ENCODE measurements around the gene MUC2. TPM values are rescaled to one million over a fixed set of nuclear protein-coding genes. Genes with fewer than 3 reads are reported as not detected.

Gene MUC2
- total RNA-seq, 1 donor from 2014 or later: not detected

DNA sequence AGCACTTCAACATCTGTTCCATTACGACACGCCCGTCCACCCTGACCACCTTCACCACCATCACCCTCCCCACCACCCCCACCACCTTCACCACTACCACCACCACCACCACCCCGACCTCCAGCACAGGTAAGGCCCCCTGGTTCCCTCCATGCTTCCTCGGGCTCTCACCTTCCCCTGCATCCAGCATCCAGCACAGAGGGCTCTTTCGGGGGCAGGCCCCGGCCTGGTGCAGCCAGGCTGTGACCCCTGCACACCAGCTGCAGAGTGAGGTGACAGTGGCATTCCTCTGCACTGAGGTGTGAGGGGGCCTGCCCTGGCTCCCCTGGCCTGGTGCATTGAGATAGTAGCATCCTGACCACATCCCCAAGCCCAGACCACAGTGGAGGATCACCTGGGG is 18.2 kb downstream of the MUC2 start:
- DNase-seq (ENCODE audit: missing footprints) (peak; percentile 27), ATAC-seq (no peak)
- intact Hi-C loops (cut with DNase I): no loop called here

DNA sequence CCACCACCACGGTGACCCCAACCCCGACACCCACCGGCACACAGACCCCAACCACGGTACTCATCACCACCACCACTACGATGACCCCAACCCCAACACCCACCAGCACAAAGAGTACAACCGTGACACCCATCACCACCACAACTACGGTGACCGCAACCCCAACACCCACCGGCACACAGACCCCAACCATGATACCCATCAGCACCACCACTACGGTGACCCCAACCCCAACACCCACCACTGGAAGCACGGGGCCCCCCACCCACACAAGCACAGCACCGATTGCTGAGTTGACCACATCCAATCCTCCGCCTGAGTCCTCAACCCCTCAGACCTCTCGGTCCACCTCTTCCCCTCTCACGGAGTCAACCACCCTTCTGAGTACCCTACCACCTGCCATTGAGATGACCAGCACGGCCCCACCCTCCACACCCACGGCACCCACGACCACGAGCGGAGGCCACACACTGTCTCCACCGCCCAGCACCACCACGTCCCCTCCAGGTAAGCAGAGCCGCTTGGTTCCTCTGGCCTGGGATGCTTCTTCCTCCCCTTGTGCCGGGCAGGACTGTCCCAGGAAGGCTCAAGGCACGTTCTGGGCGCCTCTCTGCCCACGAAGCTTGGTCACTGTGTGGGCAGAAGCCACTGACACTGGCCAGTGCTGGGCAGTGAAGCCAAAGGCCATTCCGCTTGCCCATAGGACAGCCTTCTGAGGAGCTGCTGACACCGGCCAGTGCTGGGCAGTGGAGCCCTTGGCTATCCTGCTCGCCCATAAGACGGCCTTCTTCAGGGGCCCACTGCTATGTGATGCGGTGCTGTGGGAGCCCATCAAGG is 25.1 kb downstream of the MUC2 start:
- intact Hi-C loops (cut with DNase I): no loop called here
- DNase-seq (ENCODE audit: missing footprints) (peak; percentile 50), ATAC-seq (no peak)

DNA sequence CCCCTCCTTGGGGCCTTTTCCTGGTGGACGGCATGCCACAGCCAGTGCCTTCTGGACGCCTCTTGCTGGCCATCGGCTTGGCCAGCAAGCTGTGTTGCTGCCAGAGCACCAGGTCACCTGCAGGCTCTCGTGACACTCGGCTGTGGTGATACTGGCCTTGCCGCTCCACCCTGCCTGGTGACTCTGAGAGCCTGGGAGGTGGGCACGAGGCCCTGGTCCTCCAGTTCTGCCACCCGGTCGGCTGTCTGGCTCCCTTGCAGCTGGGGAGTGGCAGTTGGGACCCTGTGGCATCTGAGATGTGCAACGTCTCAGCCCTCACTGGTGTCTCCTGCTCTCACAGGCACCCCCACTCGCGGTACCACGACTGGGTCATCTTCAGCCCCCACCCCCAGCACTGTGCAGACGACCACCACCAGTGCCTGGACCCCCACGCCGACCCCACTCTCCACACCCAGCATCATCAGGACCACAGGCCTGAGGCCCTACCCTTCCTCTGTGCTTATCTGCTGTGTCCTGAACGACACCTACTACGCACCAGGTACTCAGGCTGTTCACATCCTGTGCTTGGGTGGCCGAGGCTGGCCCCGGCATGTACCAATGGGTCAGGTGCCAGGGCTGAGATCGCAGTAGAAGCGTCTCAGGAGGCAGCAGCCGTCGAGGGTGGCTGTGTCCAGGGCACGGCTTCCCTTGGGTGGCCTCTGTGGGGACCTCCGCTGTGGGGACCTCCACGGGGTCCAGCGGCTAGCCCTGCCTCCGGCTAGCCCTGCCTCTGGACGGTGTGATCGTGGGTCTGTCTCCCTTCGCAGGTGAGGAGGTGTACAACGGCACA is 26.0 kb downstream of the MUC2 start:
- ATAC-seq: no peak
- peak; percentile 42 for DNase-seq (ENCODE audit: missing footprints)

DNA sequence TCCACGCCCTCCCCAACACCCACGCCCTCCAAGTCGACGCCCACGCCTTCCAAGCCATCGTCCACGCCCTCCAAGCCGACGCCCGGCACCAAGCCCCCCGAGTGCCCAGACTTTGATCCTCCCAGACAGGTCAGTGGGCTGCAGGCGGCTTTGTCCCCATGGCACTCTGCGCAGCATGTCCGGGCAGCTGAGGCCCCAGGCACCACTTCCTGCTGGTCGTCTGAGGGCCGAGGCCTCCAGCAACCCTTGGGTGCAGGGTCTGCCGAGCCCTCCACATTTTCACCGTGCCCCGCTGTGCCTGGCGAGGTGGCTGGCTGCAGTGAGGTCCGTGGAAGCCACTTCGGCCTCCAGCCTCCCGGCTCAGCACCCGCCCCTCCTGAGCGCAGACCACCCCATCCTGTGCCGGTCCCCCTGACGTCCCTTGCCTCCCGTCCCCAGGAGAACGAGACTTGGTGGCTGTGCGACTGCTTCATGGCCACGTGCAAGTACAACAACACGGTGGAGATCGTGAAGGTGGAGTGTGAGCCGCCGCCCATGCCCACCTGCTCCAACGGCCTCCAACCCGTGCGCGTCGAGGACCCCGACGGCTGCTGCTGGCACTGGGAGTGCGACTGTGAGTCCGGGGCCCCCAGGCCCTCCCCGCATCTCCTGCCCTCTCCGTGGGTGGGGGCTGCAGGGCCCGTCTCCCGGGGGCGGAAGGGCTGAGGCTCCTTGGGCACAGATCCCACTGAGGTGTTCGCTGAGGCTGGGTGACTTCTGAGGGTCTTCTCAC is 26.8 kb downstream of the MUC2 start:
- intact Hi-C loops (cut with DNase I): no loop called here
- DNase-seq (ENCODE audit: missing footprints) (peak; percentile 50), ATAC-seq (no peak)

More for the DNA sequence above, 26.0 kb downstream of the MUC2 start:
- intact Hi-C loops (cut with DNase I): no loop called here

DNA sequence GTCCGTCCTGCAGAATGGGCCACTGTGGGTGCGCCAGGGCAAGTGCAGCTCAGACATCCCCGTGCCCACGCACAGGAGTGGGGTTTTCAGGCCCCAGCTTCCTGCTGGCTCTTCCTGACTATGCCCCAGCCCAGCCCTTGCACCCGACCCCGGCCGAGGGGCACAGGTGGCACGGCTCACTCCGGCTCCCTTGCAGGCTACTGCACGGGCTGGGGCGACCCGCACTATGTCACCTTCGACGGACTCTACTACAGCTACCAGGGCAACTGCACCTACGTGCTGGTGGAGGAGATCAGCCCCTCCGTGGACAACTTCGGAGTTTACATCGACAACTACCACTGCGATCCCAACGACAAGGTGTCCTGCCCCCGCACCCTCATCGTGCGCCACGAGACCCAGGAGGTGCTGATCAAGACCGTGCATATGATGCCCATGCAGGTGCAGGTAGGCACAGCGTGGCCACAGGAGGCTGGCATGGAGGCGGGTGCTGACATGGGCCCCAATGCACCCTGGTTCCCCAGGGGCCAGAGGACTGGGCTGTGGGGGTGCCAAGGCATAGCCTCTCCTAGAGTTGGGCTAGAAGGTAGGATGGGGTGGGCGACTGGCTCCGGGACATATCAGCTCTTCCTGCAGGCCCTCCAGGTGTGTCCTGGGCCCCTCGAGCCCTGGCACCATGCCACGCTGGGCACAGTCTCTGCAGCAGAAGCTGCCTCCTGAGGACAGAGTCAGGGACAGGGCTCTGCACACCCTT is 27.7 kb downstream of the MUC2 start:
- ATAC-seq (no peak), DNase-seq (ENCODE audit: missing footprints) (peak; percentile 45)

DNA sequence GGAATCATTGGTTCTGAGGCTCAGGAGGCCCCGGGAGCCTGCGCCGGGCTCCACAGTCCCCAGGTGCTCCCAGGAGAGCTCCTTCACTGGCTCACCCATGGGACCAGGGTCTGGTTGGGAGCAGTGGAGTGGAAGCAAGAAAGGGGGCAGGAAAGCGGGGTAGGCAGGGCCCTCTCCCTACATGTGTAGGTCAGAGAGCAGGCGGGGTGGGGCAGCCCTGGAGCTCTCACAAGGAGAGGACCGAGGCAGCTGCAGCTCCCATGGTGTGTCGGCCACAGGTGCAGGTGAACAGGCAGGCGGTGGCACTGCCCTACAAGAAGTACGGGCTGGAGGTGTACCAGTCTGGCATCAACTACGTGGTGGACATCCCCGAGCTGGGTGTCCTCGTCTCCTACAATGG is 28.3 kb downstream of the MUC2 start:
- peak; percentile 42 for DNase-seq (ENCODE audit: missing footprints)
- no peak for ATAC-seq
- intact Hi-C loops (cut with DNase I): no loop called here

More for the DNA sequence above, 27.7 kb downstream of the MUC2 start:
- intact Hi-C loops (cut with DNase I): no loop called here

DNA sequence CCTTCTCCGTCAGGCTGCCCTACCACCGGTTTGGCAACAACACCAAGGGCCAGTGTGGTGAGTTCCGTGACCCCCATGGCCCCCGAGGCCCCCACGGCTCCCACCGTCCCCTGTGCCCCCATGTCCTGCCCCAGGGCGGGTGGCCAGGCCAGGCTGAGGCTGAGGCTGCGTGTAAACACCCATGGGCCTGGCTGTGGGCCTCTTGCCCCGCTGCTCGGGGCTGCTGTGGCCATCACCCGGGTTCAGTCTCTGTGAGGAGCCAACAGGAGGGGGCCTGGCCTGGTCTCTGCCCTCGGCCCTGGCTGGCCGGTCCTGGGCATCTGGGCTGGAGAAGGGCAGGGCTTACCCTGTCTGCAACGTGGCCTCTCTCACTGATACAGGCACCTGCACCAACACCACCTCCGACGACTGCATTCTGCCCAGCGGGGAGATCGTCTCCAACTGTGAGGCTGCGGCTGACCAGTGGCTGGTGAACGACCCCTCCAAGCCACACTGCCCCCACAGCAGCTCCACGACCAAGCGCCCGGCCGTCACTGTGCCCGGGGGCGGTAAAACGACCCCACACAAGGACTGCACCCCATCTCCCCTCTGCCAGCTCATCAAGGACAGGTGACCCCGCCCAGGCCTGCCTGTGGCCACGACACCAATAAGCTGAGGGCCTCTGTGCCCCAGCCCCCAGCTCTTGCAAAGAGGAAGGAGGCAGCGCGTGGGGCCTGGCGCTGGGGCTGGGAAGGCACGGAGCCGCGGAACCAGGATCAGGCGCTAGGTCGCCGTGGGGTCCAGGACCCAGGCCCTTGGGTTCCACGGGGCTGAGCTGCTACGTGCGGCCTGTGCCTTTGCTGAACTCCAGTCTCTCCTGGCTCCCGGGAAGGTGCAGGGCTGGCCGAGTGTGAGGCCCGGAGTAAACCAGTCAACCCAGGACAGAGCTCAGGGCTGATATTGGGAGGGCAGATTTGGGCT is 29.0 kb downstream of the MUC2 start:
- DNase-seq (ENCODE audit: missing footprints): peak; percentile 44
- no peak for ATAC-seq
- intact Hi-C loops (cut with DNase I): no loop called here

DNA sequence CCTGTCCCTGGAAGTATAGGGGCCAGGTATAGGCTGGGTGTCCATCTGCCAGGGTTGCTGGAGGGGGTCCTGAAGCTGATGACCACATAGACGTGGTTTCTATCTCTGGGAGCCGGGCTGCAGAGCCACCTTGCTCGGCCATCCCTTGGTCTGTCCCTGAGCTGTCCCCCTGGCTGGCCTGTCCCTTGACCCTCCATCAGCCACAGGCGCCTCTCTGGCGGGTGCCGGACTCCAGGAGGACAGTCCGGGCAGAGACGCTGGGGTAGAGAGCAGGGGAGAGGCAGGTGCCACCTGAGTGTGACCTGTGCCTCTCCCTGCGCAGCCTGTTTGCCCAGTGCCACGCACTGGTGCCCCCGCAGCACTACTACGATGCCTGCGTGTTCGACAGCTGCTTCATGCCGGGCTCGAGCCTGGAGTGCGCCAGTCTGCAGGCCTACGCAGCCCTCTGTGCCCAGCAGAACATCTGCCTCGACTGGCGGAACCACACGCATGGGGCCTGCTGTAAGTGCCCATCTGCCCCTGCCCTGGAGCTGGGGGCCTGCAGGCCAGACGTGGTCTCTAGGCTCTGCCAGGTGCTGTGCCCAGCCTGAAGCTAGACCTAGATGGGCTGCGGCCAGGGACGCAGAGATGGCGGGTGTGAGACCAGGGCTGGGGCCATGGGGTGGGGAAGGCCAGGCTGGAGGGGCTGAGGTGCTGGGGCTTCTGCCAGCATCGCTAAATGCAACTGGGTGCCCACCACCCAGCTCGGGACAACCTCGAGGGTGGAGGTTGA is 29.9 kb downstream of the MUC2 start:
- ATAC-seq: no peak
- peak; percentile 51 for DNase-seq (ENCODE audit: missing footprints)
- intact Hi-C loops (cut with DNase I): no loop called here

DNA sequence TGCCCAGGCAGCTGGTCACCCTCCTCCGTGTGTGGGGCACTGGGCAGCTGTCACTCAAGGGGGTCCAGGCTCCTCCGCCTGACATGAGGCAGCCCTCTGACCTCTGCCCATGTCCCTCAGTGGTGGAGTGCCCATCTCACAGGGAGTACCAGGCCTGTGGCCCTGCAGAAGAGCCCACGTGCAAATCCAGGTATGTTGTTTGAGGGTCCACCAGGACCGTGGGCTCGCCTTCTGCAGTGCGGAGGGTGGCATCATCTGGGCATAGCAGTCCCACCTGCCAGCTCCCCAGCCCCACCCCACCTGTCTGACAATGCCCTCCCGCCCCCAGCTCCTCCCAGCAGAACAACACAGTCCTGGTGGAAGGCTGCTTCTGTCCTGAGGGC is 30.5 kb downstream of the MUC2 start:
- intact Hi-C loops (cut with DNase I): no loop called here
- ATAC-seq (no peak), DNase-seq (ENCODE audit: missing footprints) (peak; percentile 5)

DNA sequence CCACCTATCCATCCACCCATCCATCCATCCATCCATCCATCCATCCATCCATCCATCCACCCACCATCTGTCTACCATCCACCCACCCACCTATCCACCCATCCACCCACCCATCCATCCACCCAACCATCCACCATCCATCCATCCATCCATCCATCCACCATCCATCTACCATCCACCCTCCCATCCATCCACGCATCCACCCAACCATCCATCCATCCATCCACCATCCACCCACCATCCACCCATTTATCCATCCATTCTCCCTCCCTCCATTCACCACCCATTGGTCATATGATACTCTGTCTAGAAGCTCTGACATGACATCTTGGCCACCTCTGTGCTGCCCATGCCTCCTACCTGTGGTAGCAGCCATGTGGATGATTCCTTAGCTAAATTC is 31.7 kb downstream of the MUC2 start:
- ATAC-seq (no peak), DNase-seq (ENCODE audit: missing footprints) (peak; percentile 22)
- intact Hi-C loops (cut with DNase I): no loop called here

DNA sequence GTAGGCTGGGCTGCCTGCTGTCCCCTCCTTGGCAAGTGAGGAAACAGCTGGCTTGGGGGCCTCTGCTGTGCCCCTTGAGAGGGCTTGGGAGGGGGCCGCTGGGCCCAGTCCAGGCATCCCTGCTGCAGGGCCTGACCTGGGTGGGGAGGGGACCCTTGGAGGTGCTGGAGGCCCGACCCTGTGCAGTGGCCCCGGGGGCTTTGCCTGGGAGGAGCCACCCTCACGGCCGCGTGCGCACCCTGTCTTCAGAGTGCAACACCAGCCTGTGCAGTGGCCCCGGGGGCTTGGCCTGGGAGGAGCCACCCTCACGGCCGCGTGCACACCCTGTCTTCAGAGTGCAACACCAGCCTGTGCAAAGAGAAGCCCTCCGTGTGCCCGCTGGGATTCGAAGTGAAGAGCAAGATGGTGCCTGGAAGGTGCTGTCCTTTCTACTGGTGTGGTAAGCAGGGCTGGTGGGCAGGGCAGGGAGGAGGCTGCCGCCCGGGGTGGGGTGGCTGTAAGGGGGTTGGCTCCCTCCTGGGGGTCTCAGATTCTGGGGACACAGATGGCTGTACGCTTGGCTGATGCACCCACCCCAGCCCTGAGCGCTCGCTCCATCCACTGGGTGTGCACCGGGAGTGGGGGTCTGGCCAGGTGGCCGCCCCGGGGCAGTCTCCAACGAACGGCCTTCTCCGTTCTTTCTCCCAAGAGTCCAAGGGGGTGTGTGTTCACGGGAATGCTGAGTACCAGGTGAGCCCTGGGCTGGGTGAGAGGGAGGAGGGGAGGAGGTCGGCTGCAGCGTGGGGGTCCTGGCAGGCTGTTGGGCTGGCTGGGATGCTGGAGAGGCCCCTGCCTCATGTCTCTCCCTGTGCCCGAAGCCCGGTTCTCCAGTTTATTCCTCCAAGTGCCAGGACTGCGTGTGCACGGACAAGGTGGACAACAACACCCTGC is 32.9 kb downstream of the MUC2 start:
- intact Hi-C loops (cut with DNase I): no loop called here
- ATAC-seq: no peak
- DNase-seq (ENCODE audit: missing footprints): peak; percentile 37

DNA sequence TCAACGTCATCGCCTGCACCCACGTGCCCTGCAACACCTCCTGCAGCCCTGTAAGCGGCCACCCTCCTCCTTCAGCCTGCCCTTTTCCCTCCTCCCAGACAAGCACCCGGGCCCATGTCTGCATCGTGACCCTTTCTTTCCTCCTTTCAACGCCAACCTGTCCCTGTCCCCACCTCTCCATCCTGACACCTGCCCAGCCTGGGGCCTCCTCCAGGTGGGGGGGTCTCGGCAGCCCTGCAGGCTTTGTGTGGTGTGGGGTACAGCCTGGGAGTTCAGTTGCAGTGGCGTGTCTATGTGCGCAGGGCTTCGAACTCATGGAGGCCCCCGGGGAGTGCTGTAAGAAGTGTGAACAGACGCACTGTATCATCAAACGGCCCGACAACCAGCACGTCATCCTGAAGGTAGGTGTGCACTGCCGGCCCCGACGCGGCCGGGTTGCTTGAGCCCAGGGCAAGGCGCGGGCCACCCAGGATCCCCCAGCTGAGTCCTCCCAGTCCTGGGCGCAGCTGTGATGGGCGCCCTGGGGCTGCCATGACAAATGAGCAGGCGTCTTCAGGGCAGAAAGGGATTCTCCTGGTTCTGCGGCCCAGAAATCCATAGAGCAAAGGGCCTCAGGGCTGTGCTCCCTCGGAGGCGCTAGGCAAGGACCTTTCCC is 33.7 kb downstream of the MUC2 start:
- intact Hi-C loops (cut with DNase I): no loop called here
- DNase-seq (ENCODE audit: missing footprints): peak; percentile 59
- no peak for ATAC-seq

DNA sequence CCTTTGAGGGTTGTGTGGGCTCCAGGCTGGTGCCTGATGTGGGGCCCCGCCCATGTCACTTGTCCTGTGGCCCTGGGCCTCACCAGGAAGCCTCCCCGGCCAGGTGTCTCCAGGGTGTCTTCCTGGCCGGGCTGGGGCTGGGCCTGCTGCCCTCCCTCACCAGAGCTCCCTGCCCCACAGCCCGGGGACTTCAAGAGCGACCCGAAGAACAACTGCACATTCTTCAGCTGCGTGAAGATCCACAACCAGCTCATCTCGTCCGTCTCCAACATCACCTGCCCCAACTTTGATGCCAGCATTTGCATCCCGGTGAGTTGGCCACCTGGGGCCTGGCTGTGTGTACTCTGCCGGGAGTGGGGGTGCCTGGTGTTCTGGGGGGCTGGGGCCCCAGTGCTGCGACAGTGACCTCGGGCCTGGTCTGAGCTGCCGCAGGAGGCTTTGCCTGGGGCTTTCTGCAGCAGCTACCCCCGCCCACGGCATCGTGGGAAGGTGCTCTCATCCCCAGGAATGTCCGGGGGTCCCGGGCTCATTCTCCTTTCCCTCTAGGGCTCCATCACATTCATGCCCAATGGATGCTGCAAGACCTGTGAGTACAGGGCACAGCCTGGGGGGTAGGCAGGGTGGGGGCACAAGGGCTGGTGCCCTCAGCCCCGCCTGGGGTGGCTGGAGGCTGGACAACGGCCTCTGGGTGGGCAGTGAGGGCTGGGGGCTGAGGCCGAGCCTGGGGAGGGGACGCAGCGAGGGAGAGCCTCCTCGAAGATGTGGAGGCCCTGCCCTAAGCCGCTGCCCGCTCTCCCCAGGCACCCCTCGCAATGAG is 34.6 kb downstream of the MUC2 start:
- peak; percentile 53 for DNase-seq (ENCODE audit: missing footprints)
- ATAC-seq: no peak
- intact Hi-C loops (cut with DNase I): no loop called here

DNA sequence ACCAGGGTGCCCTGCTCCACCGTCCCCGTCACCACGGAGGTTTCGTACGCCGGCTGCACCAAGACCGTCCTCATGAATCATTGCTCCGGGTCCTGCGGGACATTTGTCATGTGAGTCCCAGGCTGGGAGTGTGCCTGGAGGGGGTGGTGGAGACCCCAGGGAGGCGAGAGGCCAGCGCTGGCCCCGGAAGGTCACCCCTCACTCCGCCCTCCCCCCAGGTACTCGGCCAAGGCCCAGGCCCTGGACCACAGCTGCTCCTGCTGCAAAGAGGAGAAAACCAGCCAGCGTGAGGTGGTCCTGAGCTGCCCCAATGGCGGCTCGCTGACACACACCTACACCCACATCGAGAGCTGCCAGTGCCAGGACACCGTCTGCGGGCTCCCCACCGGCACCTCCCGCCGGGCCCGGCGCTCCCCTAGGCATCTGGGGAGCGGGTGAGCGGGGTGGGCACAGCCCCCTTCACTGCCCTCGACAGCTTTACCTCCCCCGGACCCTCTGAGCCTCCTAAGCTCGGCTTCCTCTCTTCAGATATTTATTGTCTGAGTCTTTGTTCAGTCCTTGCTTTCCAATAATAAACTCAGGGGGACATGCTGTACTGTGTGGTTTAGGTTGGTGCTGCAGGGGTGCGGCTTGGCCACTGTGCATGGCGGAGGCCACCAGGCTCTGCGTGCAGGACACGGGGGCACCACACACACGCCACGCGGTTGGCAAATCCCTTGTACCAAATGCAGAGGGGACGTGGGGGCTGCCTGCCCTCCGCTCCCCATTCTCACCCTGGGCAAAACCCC is 35.4 kb downstream of the MUC2 start:
- ATAC-seq: no peak
- intact Hi-C loops (cut with DNase I): no loop called here

More for the DNA sequence above, 35.4 kb downstream of the MUC2 start:
- DNase-seq (ENCODE audit: missing footprints): peak; percentile 53

Data from Right ventricle myocardium inferior (tissue), 1 donor.